Panc1 (cell line): ENCODE measurements around the gene S100A2.

Source experiments
- CTCF ChIP-seq: fragments of 450-650 bp; IDR thresholded peaks from 2 replicates; pipeline ENCODE4 v1.5.1; 2017; ENCODE audit warnings: mild to moderate bottlenecking
- REST ChIP-seq, 2 experiments: IDR thresholded peaks; 2 replicates each; pipeline ENCODE4 v1.6.1; 2011 to 2012; ENCODE audit warnings: low read depth in 2 of 2, control low read depth in 1 of 2, low read length in 1 of 2, mild to moderate bottlenecking in 1 of 2, moderate library complexity in 1 of 2; ENCODE audit not compliant: insufficient read depth in 1 of 2
- SIN3A ChIP-seq: IDR thresholded peaks from 2 replicates; pipeline ENCODE4 v1.6.1; 2012; ENCODE audit warnings: low read depth, mild to moderate bottlenecking, low read length, moderate library complexity, borderline replicate concordance; ENCODE audit not compliant: insufficient read depth

- TF ChIP-seq CTCF (no peak), REST (IDR thresholded peaks at IDR 0.05; ENCODE audit: insufficient read depth in 1 of 2, low read depth in 2 of 2, low read length in 1 of 2) (no peak), SIN3A (no peak)
These were observed 43.9 kb upstream of the S100A2 start for GRCh38 chr1:153609585-153609907.
